Stimulated activated CD4-positive, alpha-beta T cell treated with anti-CD3 and anti-CD28 coated beads, Interleukin-15, amount 100 ng/mL, for 1 hour (primary cell): ENCODE measurements around the gene PPL.
"Not testable (repeated sequence)": the region's sequence is repeated elsewhere in the genome, so short reads cannot be mapped to it uniquely, and the experiment has no call there.

Experiments
- DNase-seq, 2 donors: peaks; one replicate each; pipeline ENCODE4 v3.0.0-alpha.2; 2020; ENCODE audit warnings: low read depth in 1 of 2, low spot score in 1 of 2

Gene PPL

GRCh38 chr16:4909825-4910224, 27.1 kb downstream of the PPL start:
- DNase-seq = no peak

- no peak for DNase-seq
These were observed 28.0 kb downstream of the PPL start for GRCh38 chr16:4908854-4909401.

GRCh38 chr16:4904942-4905615, 31.9 kb downstream of the PPL start:
- no peak for DNase-seq

GRCh38 chr16:4904108-4904941, 32.6 kb downstream of the PPL start:
- no peak for DNase-seq

- DNase-seq = no peak
These were observed 34.9 kb downstream of the PPL start for GRCh38 chr16:4902038-4902437.

GRCh38 chr16:4900750-4901149, 36.2 kb downstream of the PPL start:
- no peak for DNase-seq

- DNase-seq = no peak
These were observed 36.9 kb downstream of the PPL start for GRCh38 chr16:4900036-4900435.

- no peak for DNase-seq
These were observed 37.5 kb downstream of the PPL start for GRCh38 chr16:4899474-4899846.

GRCh38 chr16:4898811-4899473, 38.0 kb downstream of the PPL start:
- DNase-seq = no peak

GRCh38 chr16:4897328-4897727, 39.6 kb downstream of the PPL start:
- no peak for DNase-seq

- DNase-seq = not testable (repeated sequence)
These were observed 40.2 kb downstream of the PPL start for GRCh38 chr16:4896761-4897160.

- no peak for DNase-seq
These were observed 41.6 kb downstream of the PPL start for GRCh38 chr16:4895366-4895765.

- no peak for DNase-seq
These were observed 42.4 kb downstream of the PPL start for GRCh38 chr16:4894276-4895150.

GRCh38 chr16:4893103-4893862, 43.7 kb downstream of the PPL start:
- DNase-seq = no peak

GRCh38 chr16:4892361-4893102, 44.4 kb downstream of the PPL start:
- no peak for DNase-seq

- no peak for DNase-seq
These were observed 45.1 kb downstream of the PPL start for GRCh38 chr16:4891886-4892216.

- no peak for DNase-seq
These were observed 45.7 kb downstream of the PPL start for GRCh38 chr16:4891097-4891885.

- no peak for DNase-seq
These were observed 46.3 kb downstream of the PPL start for GRCh38 chr16:4890686-4891085.

- DNase-seq = no peak
These were observed 46.9 kb downstream of the PPL start for GRCh38 chr16:4890026-4890425.
